Kidney (tissue), 14 donors: ENCODE results near the gene PHF21B. TPM values are rescaled to one million over a fixed set of nuclear protein-coding genes. Genes with fewer than 3 reads are reported as not detected.

ENCODE experiments used
- DNase-seq, 5 donors: peaks; one replicate each; pipeline ENCODE4 v3.0.0-alpha.2; 2013 to 2020
- FAIRE-seq: peaks from 2 replicates; lab custom pipeline; 2012; peaks lifted over from hg19 to GRCh38; lab: Jason Lieb, UNC
- H3K27ac ChIP-seq, 2 donors: one replicate each; pipeline ENCODE4 v1.7.0; 2013; ENCODE audit warnings: low read depth in 2 of 2, low read length in 2 of 2, inconsistent platforms in 1 of 2
- H3K27me3 ChIP-seq: one replicate; pipeline ENCODE4 v1.7.1; 2013; ENCODE audit warnings: low read length, inconsistent platforms; ENCODE audit not compliant: control insufficient read depth, insufficient read depth
- H3K36me3 ChIP-seq, 3 donors: one replicate each; pipeline versions ENCODE4 v1.7.0 to v1.7.1; 2013; ENCODE audit warnings: low read length in 3 of 3, control low read depth in 1 of 3, inconsistent platforms in 1 of 3; ENCODE audit not compliant: insufficient read depth in 3 of 3, control insufficient read depth in 2 of 3
- H3K4me1 ChIP-seq, 3 donors: one replicate each; pipeline versions ENCODE4 v1.7.0 to v1.7.1; 2013; ENCODE audit warnings: low read length in 3 of 3, inconsistent platforms in 1 of 3, low read depth in 1 of 3; ENCODE audit not compliant: control insufficient read depth in 2 of 3, insufficient read depth in 2 of 3
- H3K4me3 ChIP-seq, 3 donors: one replicate each; pipeline versions ENCODE4 v1.7.0 to v1.8.1; 2013; ENCODE audit warnings: low read length in 3 of 3, control low read depth in 1 of 3, inconsistent platforms in 1 of 3
- H3K9ac ChIP-seq, 3 donors: one replicate each; pipeline versions ENCODE4 v1.7.0 to v1.7.1; 2013; ENCODE audit warnings: low read length in 3 of 3, control low read depth in 1 of 3, inconsistent platforms in 1 of 3
- H3K9me3 ChIP-seq, 3 donors: one replicate each; pipeline versions ENCODE4 v1.7.0 to v1.7.1; 2013; ENCODE audit warnings: low read length in 3 of 3, control low read depth in 1 of 3, inconsistent platforms in 1 of 3; ENCODE audit not compliant: control insufficient read depth in 2 of 3, insufficient read depth in 1 of 3
- intact Hi-C: fragments of 100-400 bp; cut with DNase I; formaldehyde crosslinking; loops from one replicate; pipeline ENCODE4 v1.11.1; 2022
- polyA plus RNA-seq: library from polyadenylated mRNA; stranded (reverse); fragments of 350-450 nt; fragmentation: Illumina TruSeq; extraction: RNeasy Lipid Tissue Mini Kit (QIAGEN cat#74804); gene quantifications from one replicate; pipeline ENCODE4 v1.2.3, GENCODE V29; 2014; ENCODE audit warnings: low read depth, low replicate concordance; ENCODE audit not compliant: insufficient read depth
- total RNA-seq: library from RNA; stranded (reverse); fragmentation: NEBNext Ultra II Directional; extraction: Animal tissue kit (Norgen Biotek cat#: 25700); gene quantifications from one replicate; pipeline ENCODE4 v1.2.1, GENCODE V29; 2021
- TF ChIP-seq, protein P1 (sequence below): IDR thresholded peaks from 3 replicates; pipeline ENCODE4 v1.5.1; 2012; ENCODE audit warnings: mild to moderate bottlenecking, moderate library complexity, borderline replicate concordance; ENCODE audit not compliant: insufficient read depth; ENCODE audit errors: extremely low read depth
- donor health status: control.
- donor health status: control.
- donor health status: control.
- donor health status: control.
- donor health status: control.
- donor health status: DM: yes; HTN: yes; CAD: no.
- donor health status: Normal renal cell carcinoma (clear cell type).

PHF21B gene
- total and polyA plus RNA-seq, 2 donors from 2014 or later = 1.1 to 2.8 TPM

- Histone ChIP-seq H3K27me3 (no peaks in the 10 kb centered on the region), H3K4me1 (peaks cover 3 to 4% (median 4%) of the 10 kb centered on the region in 3 donors), H3K36me3 (no peaks in the 10 kb centered on the region), H3K9ac (peak overlapping the region in 2 of 3 donors; percentile 44 to 53), H3K4me3 (peak overlapping the region; percentile 42 to 64 (median 54)), H3K27ac (peak overlapping the region; percentile 48 to 55), H3K9me3 (no peaks in the 10 kb centered on the region)
- intact Hi-C loops = no loop called here
- TF ChIP-seq, protein P1, sequence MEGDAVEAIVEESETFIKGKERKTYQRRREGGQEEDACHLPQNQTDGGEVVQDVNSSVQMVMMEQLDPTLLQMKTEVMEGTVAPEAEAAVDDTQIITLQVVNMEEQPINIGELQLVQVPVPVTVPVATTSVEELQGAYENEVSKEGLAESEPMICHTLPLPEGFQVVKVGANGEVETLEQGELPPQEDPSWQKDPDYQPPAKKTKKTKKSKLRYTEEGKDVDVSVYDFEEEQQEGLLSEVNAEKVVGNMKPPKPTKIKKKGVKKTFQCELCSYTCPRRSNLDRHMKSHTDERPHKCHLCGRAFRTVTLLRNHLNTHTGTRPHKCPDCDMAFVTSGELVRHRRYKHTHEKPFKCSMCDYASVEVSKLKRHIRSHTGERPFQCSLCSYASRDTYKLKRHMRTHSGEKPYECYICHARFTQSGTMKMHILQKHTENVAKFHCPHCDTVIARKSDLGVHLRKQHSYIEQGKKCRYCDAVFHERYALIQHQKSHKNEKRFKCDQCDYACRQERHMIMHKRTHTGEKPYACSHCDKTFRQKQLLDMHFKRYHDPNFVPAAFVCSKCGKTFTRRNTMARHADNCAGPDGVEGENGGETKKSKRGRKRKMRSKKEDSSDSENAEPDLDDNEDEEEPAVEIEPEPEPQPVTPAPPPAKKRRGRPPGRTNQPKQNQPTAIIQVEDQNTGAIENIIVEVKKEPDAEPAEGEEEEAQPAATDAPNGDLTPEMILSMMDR = no peak
- FAIRE-seq = no peak
- peak in 3 of 5 donors; percentile 34 to 76 (median 69) for DNase-seq
Observed at GRCh38 chr22:45006111-45006963, 3.5 kb downstream of the PHF21B start.

DNA sequence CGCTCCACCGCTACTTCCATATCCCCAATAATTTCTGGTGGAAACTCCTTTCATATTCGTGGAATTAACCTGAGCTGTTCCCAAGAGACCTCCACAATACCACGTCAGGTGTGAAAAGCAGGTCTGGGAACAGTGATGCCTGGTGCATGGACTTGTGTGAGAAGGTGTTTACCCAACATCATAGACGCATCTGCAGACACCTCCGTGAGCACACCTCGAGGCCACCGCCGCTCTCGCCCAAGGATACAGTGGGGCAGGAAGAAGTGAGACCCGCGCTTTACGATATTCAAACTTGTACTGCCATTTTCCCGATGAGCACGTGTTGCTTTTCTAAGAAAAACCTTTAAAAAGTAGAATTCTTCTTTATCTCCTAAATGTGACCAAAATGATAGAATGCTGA, 8.2 kb downstream of the PHF21B start:
- H3K27ac ChIP-seq = no peak overlapping the region

DNA sequence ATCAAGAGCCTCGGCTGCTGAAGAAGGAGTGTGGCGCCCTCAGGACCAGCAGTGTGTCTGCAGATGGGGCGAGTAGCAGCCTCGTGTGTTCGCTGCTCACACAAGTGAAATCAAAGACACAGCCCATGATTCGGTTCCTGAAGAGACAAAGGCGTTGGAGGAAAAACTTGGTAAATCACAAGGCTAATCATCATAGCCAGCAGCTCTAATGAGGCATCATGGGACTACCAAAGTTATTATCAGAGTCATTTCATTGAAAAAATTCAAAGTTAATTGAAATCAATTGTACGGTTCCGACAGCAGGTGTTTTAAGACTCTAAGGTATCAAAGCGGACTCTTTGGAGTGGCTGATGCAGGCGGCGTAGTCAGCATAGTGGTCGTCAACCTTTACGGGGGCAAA, 9.5 kb downstream of the PHF21B start:
- FAIRE-seq (no peak), DNase-seq (no peak)
- Histone ChIP-seq H3K9me3 (no peaks in the 10 kb centered on the region), H3K27ac (no peak overlapping the region), H3K4me3 (no peak overlapping the region), H3K36me3 (no peaks in the 10 kb centered on the region), H3K9ac (no peak overlapping the region), H3K4me1 (peaks cover 0 to under 1% (median 0%) of the 10 kb centered on the region in 3 donors), H3K27me3 (no peaks in the 10 kb centered on the region)
- intact Hi-C loops = no loop called here
- TF ChIP-seq, protein P1 = no peak

More for the DNA sequence above, 8.2 kb downstream of the PHF21B start:
- no peaks in the 10 kb centered on the region for H3K27me3 ChIP-seq
- H3K4me1 ChIP-seq = peaks cover 0 to 4% (median 0%) of the 10 kb centered on the region in 3 donors
- FAIRE-seq (no peak), DNase-seq (no peak)
- no peaks in the 10 kb centered on the region for H3K36me3 ChIP-seq
- H3K4me3 ChIP-seq = no peak overlapping the region
- H3K9me3 ChIP-seq = no peaks in the 10 kb centered on the region
- intact Hi-C loops = no loop called here
- TF ChIP-seq, protein P1 = no peak
- no peak overlapping the region for H3K9ac ChIP-seq
